CD4-positive, alpha-beta T cell treated with Interferon gamma for 1 hour (primary cell): ENCODE results near the gene PREP.

Source experiments
- DNase-seq: peaks from one replicate; pipeline ENCODE4 v3.0.0-alpha.2; 2020

Gene PREP

DNA sequence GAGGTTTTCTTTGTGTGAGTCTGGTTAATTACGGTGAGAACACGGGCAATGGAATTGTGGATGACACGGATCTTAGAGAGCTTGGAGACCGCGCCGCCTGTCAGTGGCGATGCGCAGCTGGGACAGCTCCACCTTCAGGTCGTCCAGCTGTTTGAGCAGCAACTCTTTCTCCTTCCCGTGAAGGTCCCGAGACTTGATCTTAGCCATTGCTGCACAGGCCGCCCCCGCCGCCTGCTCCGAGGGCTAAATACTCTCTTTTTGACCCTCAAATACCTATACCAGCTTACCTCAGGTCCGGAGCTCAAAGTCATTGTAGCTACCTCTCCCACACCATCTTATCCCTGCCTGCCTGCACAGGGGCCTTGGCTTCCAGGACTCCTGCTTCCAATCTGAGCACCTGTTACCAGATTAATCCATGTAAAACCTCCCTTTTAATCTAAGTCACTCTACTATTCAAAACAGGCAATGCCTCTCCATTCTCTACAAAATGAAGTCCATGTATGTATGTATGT lies 100.2 kb downstream of the PREP start:
- no peak for DNase-seq

DNA sequence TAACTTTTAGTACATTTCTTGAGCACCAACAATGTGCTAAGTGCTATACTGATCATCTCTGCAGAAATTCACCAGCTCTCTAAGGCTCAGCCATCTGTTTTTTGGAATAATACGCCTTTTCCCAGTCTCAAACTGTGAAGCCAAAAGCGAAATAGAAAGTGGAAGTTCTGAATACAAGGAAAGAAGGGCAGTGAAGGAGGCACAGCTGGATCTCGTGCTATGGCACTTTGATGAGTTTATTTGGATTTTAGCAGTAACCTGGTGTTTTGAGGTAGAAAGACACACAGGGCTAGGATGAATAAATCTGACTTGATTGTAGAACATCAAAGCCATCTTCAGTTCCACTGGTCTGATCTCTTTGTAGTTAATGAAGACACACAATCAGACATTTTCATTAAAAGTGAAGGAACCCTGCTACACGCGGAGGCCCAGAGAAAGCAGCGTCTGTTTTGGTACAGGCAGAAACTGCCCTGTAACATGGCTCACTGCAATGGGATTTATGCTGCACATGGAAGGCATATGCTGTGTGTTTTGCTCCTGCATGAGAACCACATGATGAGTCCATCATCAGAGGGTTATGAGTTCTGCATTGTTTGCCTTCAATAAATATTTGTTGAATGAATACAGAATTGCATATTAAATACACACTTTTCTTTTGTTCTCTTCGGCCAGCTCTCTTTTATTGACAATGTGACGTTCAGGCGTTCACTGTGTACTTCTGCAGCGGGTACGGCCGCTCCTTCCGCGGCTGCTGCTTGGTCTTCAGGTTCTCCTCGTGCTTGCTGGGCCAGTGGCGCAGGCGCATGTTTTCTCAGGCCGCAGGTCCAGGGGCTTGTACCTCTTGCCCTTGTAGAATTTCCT lies 100.9 kb downstream of the PREP start:
- DNase-seq, result no peak

DNA sequence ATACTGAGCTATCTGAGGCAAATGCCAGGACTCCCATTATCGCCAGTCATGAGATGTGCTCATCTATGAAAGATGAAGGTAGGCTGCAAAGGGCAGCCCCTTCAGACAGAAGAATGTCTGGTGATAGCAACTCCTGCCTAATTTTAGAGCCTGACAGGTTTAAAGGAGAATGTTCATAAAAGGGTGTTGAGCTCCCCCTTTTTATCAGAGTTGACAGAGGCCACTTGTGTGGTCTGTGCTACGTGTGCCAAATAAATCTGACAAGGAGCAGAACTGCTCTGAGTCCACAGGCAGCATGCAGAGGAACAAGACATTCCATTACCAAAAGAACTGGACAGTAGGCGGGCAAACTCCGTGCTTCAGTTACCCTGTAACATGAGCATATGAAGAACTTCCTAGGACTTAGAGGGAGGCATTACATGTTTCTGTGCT lies 101.8 kb downstream of the PREP start:
- DNase-seq, result no peak

DNA sequence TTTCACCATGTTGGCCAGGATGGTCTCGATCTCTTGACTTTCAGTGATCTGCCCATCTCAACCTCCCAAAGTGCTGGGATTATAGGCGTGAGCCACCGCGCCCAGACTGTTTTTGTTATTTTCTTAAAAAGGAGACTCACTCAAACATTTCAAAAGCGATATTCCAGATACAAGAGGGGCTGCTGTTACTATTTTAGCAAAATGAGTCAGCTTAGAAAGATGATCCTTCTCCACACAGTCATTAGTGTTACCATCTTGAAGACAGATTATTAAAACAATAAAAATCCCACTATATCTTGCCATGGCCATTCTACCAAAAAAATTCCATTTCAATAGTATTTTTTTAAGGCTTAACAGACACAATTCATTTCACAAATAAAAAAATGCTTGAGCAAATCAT lies 102.8 kb downstream of the PREP start:
- DNase-seq, result no peak

DNA sequence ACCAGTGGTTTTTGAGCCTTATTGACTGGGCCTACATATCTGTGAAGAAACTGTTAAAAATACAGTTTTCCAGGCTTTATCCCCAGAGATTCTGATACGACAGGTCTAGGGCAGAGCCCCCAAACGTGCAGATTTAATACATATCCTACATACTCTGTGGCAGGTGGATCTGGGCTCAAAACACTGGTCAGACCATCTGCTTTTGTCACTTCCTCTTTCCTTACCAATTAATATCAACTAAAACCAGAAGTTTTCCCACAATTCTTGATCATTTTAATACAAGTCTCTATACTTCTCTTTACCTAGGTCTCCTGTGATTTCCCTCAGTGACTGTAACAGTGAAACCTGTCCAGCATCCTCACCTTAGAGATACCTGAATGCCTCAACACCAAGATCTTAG lies 108.8 kb downstream of the PREP start:
- DNase-seq, result no peak

DNA sequence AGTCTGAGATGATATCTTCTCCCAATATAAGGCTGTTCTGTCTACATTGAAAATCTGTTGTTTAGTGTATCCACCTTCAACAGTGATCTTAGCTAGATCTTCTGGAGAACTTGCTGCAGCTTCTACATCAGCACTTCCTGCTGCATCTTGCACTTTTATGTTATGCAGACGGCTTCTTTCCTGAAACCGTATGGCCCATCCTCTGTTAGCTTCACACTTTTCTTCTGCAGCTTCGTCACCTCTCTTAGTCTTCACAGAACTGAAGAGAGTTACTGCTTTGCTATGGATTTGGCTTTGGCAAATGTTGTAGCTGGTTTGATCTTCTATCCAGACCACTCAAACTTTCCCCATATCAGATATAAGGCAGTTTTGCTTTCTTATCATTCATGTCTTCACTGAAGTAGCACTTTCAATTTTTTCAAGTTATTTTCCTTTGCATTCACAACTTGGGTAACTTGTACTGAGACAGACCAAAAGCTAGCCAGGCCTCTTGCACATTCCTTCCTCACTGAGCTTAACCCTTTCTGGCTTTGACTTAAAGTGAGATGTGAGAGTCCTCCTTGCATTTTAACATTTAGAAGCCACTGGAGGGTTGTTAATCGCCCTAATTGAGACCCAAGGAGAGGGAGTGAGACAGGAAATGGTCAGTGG lies 110.1 kb downstream of the PREP start:
- DNase-seq, result no peak

DNA sequence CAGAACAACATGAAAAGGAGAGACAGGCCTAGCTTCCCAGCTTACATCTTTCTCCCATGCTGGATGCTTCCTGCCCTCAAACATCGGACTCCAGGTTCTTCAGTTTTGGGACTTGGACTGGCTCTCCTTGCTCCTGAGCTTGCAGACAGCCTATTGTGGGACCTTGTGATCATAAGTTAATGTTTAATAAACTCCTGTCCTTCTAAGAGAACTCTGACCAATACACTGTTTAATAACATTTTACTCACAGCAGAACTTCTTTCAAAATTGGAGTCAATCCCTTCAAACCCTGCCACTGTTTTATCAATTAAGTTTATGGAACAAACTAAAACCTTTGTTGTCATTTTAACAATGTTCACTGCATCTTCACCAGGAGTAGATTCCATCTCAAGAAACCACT lies 111.4 kb downstream of the PREP start:
- DNase-seq, result no peak

DNA sequence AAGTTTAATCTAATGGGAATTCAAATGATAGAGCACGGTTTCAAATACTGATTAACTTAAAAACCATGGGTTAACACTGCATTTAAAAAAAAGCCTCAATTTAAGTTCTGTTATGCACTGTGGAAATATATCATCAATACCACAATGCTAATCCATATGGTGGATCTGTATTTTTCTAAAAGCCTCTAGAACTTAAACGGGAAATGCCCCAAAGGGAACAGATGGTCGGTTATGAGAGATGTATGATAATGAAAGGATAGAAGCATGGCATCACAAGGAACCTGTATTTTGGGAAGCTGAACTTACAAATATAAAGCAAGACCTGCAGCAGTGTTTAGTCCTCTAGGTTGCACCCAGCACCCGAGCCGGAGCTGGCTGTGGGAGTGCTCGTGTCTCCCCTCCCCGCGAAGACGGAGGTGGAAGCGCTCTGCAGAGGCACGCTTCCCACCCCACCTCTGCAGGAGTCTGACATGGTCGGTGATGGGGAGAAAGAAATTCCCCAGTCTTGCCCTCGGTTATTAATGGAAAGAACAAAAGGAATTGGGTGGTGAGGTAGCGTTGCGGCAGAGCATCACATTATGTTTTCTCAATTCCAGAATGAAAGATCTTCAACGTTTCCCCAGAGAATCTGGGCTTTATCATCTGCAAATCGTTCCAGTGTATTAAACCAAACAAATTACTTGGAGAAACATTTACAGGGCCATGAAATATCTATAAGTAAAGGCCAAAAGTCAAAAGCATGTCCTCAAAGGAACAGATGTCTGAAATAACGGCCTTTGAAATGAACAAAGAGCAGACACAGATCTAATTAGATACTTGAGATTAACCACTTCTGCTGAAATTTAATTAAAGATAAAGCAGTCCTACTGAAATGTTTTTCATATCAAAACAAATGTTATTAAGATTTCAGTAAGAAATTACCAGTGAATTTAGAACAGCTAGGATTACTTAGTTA lies 120.0 kb downstream of the PREP start:
- DNase-seq, result no peak

DNA sequence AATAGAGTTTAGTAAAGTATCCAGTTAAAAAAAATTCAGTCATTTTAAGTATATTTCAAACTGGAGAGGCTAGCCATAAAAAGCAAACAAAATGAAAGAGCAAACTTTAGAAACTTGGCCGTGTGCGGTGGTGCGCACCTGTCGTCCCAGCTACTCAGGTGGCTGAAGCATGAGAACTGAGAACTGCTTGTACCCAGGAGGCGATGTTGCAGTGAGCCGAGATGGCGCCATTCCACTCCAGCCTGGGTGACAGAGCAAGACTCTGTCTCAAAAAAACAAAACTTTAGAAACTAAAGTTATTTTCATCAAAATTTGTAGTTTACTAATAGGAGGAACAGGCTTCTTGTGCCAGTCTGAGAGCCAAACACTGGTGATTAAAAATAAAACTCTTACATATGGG lies 122.8 kb downstream of the PREP start:
- no peak for DNase-seq

DNA sequence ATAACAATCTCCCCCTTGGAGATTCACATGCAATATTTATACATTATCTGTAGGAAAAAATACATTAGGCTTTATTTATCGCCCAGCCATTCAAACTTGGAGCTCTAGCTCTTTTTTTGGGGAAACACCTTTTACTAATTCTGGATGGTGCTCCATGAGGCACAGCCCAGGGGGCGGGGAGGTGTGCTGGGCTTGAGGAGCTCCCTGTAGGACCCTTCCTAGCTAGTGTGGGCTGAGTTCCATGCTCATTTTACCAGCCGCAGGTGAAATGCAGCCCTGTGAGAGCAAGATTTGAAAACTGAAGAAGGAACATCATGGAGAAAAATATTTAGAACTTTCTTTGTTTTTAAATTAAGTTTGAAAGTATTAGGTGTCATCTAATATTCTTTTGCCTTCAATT lies 123.4 kb downstream of the PREP start:
- no peak for DNase-seq

DNA sequence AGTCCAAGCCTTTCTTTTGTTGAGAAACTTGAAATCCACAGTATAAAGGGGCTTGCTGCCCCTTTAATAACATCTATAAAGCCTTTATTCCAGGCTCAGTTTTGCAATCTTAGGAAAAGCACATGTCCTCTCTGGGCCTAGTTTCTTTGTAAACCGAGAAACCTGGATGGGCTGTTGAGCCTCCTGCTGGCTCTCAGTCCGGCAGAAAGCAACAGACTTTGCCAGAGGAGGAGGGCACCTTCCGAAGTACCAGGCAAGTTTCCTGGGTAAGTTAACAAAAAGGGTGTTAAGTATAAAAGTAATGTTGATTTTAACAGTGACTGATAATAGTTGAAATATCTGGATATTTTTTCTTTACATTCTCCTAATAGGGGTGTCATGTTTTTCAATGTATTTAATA lies 124.1 kb downstream of the PREP start:
- DNase-seq, result no peak

DNA sequence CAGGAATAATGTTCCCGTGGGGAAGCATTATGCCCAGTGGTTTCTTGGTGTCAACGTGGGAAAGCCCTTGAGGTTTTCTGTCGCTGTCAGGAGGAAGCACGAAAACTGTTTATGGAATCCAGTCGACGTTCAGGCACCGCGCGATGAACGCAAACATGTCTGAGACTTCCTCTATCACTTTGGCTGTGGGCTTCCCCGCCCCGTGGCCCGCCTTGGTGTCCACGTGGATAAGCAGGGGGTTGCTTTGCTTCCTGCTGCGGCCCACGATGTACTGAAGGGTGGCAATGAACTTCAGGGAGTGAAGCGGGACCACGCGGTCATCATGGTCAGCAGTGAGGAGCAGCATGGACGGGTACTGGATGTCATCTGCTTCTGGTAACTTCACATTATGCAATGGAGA lies 124.8 kb downstream of the PREP start:
- DNase-seq, result no peak

DNA sequence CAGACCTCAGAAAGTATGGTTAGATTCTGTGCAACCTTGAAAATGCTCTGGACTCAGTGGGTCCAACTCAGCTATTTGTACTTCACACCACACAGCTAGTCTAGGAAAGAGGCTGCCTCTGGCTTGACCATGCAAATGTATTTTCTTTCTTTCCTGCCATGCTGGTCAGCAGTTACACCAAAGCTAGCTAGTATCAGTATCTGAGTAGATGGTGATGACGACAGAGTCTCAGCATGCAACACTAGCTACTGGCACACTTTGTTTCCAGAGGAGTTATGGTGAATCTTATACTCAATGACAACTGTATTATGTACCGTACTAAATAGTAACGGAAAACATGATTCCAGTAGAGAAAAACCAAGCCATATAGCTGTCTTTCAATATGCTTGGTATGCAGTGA lies 126.5 kb downstream of the PREP start:
- DNase-seq, result no peak

DNA sequence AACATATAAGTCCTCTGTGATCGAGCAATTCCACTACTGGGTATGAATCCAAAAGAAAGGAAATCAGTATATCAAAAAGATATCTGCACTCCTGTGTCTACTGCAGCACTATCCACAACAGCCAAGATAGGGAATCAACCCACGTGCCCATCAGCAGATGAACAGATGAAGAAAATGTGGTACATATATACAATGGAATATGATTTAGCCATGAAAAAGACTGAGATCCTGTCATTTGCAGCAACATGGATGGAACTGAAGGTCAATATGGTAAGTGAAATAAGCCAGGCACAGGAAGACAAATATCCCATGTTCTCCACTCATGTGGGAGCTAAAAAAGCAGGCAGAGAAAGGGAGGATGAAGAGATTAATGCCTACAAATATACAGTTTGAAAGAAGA lies 127.3 kb downstream of the PREP start:
- DNase-seq, result no peak

DNA sequence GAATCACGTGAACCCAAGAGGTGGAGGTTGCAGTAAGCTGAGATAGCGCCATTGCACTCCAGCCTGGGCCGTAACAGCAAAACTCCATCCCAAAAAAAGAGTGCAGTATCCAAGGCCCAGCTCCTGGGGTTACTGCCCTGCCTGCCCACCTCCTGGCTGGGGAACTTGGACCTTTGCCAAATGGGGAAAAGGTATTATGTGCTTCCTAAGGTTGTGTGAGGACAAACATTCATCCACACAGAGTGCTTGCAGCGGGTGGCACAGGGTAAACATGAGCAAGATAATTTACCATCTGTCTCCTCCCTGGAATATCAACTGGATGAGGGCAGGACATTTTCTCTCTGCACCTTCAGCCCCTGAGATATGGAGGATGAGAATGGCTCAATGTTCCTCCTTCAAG lies 128.2 kb downstream of the PREP start:
- DNase-seq, result no peak

DNA sequence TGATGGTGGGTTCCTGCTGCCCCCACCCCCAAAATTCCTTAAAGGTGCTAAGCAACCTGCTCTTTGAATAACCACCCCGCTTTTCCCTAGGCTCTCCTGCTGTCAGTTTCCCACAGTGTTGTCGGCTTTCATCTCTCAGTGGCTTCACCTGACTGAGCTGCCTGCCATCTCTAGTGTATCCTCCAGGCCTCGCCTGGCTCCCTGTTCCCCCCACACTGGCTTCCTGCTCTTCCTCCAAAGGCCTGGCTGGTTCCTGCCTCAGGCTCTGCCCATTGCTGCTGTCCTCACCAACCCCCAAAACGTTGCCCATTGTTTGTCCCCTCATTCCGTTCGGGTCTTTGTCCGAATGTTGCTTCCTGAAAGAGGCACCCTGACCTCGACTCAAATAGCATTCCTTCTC lies 129.3 kb downstream of the PREP start:
- DNase-seq, result no peak

DNA sequence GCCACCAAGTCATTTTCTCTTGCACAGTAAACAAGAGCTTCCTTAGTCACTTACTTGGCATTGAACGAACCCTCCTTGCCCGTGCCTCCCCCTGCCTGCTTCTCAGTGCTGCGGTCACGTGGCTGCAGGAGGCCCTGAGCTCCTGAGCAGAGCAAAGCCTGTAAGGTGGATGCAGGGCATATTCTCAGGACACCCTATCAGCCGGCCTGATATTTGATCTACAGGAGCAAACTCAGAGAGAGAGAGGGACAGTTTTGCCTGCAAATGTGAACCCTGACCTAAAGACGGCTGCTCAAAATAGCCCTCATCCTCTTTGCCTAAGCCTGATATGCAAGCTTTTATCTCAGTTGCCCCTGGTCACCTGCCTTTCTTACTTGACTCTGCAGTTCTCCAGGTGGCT lies 130.1 kb downstream of the PREP start:
- no peak for DNase-seq

DNA sequence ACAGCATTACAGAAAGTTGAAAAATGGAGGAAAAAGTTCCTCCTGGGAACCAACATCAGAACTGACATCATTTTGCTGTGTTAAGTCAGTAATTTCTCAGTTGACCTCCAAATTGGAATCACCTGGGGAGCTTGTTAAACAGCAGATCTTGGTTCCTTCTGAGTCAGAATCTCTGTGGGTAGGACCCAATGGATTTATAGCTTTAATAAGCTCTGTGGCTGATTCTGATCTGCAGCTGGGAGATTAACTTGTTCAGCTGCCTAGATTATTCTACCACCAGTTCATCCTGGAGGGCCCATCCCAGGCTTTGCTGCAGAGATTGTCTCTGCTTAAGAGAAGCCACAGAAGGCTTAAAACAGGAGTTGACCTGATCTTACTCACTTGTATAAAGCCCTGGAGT lies 132.4 kb downstream of the PREP start:
- no peak for DNase-seq

DNA sequence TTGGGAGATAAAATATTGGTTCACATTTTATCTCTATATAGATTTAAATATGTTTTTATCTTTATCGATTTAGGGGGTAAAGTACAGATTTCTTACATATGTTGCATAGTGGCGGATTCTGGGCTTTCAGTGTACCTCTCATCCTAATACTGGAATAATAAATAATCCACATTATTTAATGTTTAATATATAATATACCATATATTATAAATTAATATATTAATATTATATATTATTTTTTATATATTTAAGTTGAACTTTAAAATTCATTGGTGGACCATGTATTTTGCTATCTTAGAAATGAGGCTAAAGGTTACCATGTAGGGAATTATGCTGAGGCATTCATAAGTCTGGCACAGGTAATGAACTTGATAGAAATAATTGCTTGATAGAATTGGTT lies 133.5 kb downstream of the PREP start:
- DNase-seq, result no peak

DNA sequence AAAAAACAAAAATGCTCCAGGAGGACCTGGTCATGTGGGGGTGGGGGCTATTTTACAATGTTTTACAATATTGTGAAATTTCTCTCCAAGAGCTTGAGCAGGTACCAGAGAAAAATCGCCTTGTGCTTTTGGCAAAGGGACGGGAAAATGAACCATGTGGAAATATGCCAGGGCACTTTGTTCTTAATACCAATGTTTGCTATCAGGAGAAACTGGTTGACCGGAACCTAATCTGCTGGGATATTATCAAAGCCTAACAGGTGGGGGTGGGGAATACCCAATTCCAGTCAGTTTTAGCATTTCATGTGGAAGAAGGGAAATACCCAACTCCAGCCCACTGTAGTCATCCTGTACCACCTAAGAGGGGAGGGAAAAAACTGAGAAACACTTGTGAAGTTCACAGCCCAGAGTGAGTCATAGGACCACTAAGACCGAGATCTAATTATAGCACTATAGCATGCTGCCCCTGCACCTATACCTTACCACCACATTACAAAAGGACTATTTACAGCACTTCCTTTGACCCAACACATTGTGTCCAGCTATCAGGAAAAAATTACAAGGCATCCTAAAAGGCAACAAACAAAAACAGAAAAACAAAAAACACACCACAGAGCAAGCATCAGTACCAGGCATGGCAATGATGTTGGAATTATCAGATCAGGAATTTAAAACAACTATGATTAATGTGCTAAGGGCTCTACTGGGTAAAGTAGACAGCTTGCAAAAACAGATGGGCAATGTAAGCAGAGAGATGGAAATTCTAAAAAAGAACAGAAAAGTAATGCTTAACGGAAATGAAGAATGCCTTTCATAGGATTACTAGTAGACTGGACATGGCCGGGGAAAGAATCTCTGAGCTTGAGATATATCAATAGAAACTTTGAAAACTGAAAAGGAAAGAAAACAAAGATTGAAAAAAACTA lies 138.9 kb downstream of the PREP start:
- no peak for DNase-seq

DNA sequence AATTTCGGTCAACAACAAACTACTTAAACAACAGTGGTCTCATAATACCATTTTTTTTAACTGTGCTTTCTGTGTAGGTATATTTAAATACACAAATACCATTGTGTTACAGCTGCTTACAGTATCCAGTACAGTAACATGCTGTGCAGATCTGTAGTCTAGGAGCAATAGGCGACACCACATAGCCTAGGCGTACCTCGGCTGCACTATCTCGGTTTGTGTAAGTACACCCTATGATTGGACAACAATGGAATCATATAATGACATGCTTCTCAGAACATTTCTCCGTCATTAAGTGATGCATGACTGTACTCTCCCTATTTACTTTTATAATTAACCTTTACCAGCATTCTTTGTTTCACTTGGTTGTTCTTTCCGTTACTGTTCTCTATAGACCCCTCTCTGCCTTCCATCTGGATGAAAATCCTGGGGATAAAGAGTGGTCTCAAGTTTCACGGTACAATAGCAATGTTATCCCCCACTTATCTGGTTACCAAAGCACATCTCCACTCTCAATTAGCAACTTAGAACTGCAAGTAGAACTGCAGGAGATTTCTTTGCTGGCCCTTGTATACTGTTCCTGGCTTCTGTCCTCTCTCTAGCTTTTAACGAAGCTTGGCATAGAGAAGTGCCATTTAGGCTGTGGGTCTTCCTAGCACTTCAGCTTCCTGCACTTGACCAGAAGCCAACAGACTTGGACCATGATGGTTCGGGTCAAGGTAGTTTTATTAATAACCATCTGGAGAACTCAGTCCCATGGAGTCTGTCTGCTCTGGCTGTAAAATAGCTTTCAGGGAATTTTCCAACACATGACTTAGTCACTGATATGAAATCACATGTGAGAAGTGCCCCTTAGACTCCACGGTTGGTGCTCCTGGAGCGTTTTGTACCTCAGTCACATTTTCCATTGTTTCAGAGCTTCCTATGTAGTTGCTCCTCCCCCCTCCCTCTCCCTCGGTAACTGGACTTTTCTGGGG lies 142.7 kb downstream of the PREP start:
- DNase-seq, result no peak
